Esophagus muscularis mucosa (tissue), 3 donors: ENCODE data around the gene EPX.

ENCODE experiments used
- CTCF ChIP-seq, 3 experiments: fragments of 200-600 bp in 2 of 3; fragments of 450-650 bp in 1 of 3; sonication (generic) in 2 of 3; IDR thresholded peaks; one replicate each; pipeline ENCODE4 v1.5.1; 2017 to 2019; ENCODE audit warnings: antibody characterized with exemption in 3 of 3, mild to moderate bottlenecking in 2 of 3, moderate library complexity in 1 of 3
- POLR2A ChIP-seq: fragments of 450-650 bp; IDR thresholded peaks from one replicate; pipeline ENCODE4 v1.6.1; 2017; ENCODE audit warnings: antibody characterized with exemption, moderate library complexity, mild to moderate bottlenecking, low read depth

GRCh38 chr17:58219007-58219788, 26.7 kb downstream of the EPX start, which contains the start of gene MKS1:
- peak; percentile 49 to 88 (median 69) for TF ChIP-seq CTCF (IDR thresholded peaks at IDR 0.05)
- TF ChIP-seq POLR2A: no peak
